Muscle layer of duodenum (tissue), 2 donors: ENCODE measurements around the gene CEP112.

Source experiments
- H3K27ac ChIP-seq: one replicate; pipeline ENCODE4 v1.7.0; 2013; ENCODE audit warnings: mild to moderate bottlenecking, low read length
- H3K27me3 ChIP-seq: one replicate; pipeline ENCODE4 v1.7.0; 2013; ENCODE audit warnings: low read depth, mild to moderate bottlenecking, control low read depth, low read length
- H3K36me3 ChIP-seq, 2 donors: one replicate each; pipeline ENCODE4 v1.7.0; 2013; ENCODE audit warnings: low read length in 2 of 2, control low read depth in 1 of 2, mild to moderate bottlenecking in 1 of 2; ENCODE audit not compliant: insufficient read depth in 2 of 2, control insufficient read depth in 1 of 2
- H3K4me1 ChIP-seq, 2 donors: one replicate each; pipeline ENCODE4 v1.7.0; 2013; ENCODE audit warnings: low read length in 2 of 2, mild to moderate bottlenecking in 2 of 2, control low read depth in 1 of 2, moderate library complexity in 1 of 2; ENCODE audit not compliant: insufficient read depth in 2 of 2, control insufficient read depth in 1 of 2
- H3K4me3 ChIP-seq, 2 donors: one replicate each; pipeline ENCODE4 v1.7.0; 2013; ENCODE audit warnings: low read length in 2 of 2, low read depth in 1 of 2, mild to moderate bottlenecking in 1 of 2
- H3K9me3 ChIP-seq, 2 donors: one replicate each; pipeline ENCODE4 v1.7.0; 2013; ENCODE audit warnings: low read length in 2 of 2, control low read depth in 1 of 2, mild to moderate bottlenecking in 1 of 2; ENCODE audit not compliant: control insufficient read depth in 1 of 2
- donor health status: healthy.

The CEP112 gene

DNA sequence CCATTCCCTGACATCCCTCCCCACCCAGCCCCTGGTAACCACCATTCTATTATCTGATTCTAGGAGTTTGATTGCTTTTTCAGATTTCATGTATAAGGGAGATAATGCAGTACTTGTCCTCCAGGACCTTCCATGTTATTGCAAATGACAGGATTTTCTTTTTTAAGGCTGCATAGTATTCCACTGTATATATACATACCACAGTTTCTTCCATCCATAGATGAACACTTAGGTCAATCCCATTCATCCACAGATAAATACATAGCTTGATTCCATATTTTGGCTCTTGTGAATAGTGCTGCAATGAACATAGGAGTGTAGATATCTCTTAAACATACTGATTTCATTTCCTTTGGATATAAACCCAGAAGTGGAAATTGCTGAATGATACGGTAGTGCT is 183.3 kb downstream of the CEP112 start:
- no peaks in the 10 kb centered on the region for H3K27me3 ChIP-seq
- H3K36me3 ChIP-seq, result no peaks in the 10 kb centered on the region
- no peaks in the 10 kb centered on the region for H3K4me1 ChIP-seq
- H3K27ac ChIP-seq, result no peak overlapping the region
- H3K4me3 ChIP-seq, result no peak overlapping the region
- peaks cover 0 to 3% of the 10 kb centered on the region in 2 donors for H3K9me3 ChIP-seq

DNA sequence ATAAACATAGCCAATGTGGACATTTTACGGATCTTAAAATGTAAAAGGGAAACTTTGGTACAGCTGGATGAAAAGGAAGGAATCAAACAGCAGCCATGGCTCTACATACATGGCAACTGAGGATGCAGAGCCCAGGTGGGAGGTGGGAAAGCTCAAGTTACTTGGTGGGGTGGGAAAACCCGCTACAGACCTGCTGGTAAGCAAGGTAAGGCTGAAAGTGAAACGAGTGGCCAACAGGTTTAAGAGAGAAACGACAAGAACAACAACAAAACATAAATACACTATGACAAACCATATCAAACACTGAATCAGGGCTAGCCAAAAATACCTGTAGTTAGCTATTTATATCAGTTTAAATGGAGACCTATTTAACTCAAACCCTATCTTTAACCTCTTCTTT is 185.3 kb downstream of the CEP112 start:
- H3K27ac ChIP-seq, result no peak overlapping the region
- no peak overlapping the region for H3K4me3 ChIP-seq
- no peaks in the 10 kb centered on the region for H3K36me3 ChIP-seq
- H3K9me3 ChIP-seq, result peaks cover 0 to 3% of the 10 kb centered on the region in 2 donors
- H3K27me3 ChIP-seq, result no peaks in the 10 kb centered on the region
- peaks cover 0 to 4% of the 10 kb centered on the region in 2 donors for H3K4me1 ChIP-seq

DNA sequence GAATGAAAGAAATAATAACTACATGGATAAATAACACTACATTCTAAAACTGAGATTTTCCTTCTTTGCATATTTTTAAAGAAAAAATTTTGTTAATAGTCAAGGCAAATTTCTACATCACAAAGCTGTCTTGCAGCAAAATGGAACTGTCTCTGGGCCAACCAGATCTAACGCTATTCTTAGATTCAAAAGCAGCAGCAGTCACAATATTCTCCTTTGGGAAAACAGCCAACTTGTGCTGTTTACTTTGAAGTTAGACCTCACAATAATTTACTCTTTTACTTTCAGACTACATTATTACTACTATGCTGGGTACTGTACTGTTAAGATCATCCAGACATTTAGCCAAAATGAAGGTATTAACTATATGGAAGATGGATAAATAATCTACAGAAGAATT is 189.1 kb downstream of the CEP112 start:
- no peaks in the 10 kb centered on the region for H3K27me3 ChIP-seq
- H3K9me3 ChIP-seq, result no peaks in the 10 kb centered on the region
- no peak overlapping the region for H3K27ac ChIP-seq
- H3K4me1 ChIP-seq, result peaks cover 0 to 4% of the 10 kb centered on the region in 2 donors
- H3K4me3 ChIP-seq, result no peak overlapping the region
- no peaks in the 10 kb centered on the region for H3K36me3 ChIP-seq

DNA sequence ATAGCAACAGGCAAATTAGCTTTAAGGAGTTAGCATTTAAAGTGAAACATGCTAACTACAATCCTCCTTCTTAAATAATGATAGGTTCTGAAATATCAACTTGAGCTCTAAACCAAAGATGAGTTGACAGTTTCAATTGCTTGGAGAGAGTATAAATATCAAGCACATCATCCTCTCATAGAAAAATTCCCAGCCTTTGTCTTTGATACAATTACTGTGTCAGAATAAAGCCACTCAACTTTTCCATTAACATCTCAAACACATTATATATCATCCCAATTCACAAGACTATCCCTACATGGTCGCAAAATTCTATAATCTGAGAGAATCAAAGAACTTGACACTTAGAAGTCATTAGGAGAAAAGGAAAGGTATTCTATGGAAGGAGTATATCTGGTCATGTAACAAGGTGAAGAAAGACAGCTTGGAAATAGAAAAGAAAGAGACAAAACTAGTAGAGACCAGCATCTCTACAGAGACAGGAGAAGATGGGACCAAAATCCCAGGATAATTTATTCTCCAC is 189.8 kb downstream of the CEP112 start:
- Histone ChIP-seq H3K27ac (no peak overlapping the region), H3K4me3 (no peak overlapping the region), H3K36me3 (no peaks in the 10 kb centered on the region), H3K27me3 (no peaks in the 10 kb centered on the region), H3K9me3 (no peaks in the 10 kb centered on the region), H3K4me1 (peaks cover 0 to 4% of the 10 kb centered on the region in 2 donors)

DNA sequence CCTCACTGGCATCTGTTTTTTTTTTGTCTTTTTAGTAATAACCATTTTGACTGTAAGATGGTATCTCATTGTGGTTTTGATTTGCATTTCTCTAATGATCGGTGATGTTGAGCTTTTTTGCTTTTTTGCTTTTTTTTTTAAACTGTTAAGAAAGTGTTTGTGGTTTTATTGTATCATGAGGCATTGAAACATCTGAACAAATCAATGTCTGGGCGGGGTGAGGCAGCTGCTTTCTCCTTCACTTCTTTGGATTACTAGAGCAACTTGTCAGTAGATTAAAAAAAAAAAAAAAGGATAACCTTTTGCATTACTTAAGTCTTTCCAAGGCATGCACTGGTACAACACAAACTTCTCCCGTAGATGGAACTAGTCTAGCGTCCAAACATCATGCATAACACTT is 191.7 kb downstream of the CEP112 start:
- no peaks in the 10 kb centered on the region for H3K36me3 ChIP-seq
- peaks cover 0 to 4% of the 10 kb centered on the region in 2 donors for H3K4me1 ChIP-seq
- H3K4me3 ChIP-seq, result no peak overlapping the region
- H3K27me3 ChIP-seq, result no peaks in the 10 kb centered on the region
- H3K9me3 ChIP-seq, result no peaks in the 10 kb centered on the region
- no peak overlapping the region for H3K27ac ChIP-seq

DNA sequence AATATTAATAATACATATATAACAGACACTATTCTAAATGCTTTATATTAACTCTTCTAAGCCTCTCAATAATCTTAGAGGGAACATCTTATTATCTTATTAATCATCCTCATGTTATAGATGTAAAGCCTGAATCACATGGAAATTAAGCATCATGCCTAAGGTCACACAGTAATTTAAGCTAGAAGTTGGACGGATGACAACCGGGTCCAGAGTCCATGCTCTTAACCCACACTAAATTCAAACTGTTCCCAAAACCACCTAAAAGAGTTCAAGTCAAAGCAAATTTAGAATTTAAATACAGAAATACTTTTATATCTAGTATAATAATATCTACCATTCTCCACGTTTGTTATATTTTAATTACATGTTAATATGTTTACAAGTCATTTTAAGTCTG is 193.3 kb downstream of the CEP112 start:
- no peak overlapping the region for H3K4me3 ChIP-seq
- no peaks in the 10 kb centered on the region for H3K9me3 ChIP-seq
- no peaks in the 10 kb centered on the region for H3K27me3 ChIP-seq
- H3K4me1 ChIP-seq, result peaks cover 0 to 4% of the 10 kb centered on the region in 2 donors
- H3K36me3 ChIP-seq, result no peaks in the 10 kb centered on the region
- no peak overlapping the region for H3K27ac ChIP-seq

DNA sequence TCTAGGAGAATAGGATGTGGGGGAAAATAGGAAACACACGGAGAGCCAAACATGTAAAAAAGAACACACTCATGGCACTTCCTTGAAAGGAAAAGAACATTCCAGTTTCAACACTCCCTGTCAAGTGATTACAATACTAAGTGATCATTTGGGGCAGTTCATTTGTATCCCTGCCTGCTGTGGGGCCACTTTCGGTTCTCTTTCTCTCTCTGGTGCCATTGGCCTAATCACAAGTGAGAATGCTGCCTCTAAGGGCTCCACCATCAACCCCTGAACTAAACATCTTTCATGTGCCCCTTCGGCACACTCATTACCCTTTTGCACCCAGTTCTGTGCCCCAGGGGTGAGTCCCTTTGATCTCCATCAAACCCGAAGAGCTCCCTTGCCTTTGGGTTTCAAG is 197.3 kb downstream of the CEP112 start:
- Histone ChIP-seq H3K27ac (no peak overlapping the region), H3K9me3 (no peaks in the 10 kb centered on the region), H3K4me3 (no peak overlapping the region)

DNA sequence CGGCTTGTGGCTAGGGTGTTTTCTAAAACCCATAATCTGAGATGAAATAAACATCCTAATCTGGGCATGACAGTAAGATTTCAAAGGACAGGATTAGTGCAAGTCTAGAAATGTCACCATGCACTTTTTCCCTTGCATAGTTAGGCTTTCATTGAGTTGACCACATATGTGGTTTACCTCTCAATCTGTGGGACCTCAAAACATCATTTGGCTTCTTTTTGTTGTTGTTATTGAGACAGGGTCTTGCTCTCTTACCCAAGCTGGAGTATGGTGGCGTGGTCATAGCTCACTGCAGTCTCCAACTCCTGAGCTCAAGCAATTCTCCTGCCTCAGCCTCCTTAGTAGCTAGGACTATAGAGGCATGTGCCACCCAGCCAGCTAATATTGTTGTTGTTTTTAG is 197.8 kb downstream of the CEP112 start:
- H3K4me3 ChIP-seq, result no peak overlapping the region
- no peaks in the 10 kb centered on the region for H3K36me3 ChIP-seq
- H3K9me3 ChIP-seq, result no peaks in the 10 kb centered on the region
- no peak overlapping the region for H3K27ac ChIP-seq
- no peaks in the 10 kb centered on the region for H3K27me3 ChIP-seq
- no peaks in the 10 kb centered on the region for H3K4me1 ChIP-seq

More for the DNA sequence above, 197.3 kb downstream of the CEP112 start:
- Histone ChIP-seq H3K4me1 (no peaks in the 10 kb centered on the region), H3K27me3 (no peaks in the 10 kb centered on the region), H3K36me3 (no peaks in the 10 kb centered on the region)

DNA sequence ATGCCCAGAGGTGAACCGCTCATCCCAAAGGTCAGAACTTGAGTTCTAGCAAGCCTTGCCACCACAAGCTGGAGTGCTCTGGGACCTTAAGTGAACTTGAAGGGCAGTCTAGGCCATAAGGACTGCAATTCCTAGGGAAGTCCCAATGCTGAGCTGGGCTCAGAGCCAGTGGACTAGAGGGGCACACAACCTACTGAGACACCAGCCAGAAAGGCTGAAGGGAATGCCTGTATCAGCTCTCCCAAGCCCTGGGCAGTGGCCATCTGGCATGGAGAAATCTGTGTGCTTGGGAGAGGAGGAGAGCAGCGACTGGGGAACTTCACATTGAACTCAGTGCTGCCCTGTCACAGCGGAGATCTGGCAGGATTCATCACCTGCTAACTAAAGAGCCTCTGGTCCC is 201.3 kb downstream of the CEP112 start:
- Histone ChIP-seq H3K27me3 (no peaks in the 10 kb centered on the region), H3K27ac (no peak overlapping the region)

DNA sequence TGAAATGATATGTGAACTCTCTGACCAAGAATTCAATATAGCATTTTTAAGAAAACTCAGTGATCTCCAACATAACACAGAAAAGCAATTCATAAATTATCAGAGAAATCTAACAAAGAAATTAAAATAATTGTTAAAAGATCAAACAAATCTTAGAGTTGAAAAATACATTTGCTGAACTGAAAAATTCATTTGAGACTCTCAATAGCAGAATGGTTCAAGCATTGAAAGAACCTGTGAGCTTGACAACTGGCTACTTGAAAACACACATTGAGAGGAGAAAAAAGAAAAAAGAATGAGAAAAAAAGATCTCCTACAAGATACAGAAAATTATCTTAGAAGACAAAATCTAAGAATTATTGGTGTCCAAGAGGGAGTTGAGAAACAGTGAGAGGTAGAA is 203.5 kb downstream of the CEP112 start:
- Histone ChIP-seq H3K9me3 (peaks cover 5 to 7% of the 10 kb centered on the region in 2 donors), H3K36me3 (no peaks in the 10 kb centered on the region), H3K4me3 (no peak overlapping the region), H3K4me1 (no peaks in the 10 kb centered on the region), H3K27me3 (no peaks in the 10 kb centered on the region), H3K27ac (no peak overlapping the region)

More for the DNA sequence above, 201.3 kb downstream of the CEP112 start:
- peaks cover 5 to 7% of the 10 kb centered on the region in 2 donors for H3K9me3 ChIP-seq
- no peaks in the 10 kb centered on the region for H3K36me3 ChIP-seq
- H3K4me1 ChIP-seq, result no peaks in the 10 kb centered on the region
- no peak overlapping the region for H3K4me3 ChIP-seq

DNA sequence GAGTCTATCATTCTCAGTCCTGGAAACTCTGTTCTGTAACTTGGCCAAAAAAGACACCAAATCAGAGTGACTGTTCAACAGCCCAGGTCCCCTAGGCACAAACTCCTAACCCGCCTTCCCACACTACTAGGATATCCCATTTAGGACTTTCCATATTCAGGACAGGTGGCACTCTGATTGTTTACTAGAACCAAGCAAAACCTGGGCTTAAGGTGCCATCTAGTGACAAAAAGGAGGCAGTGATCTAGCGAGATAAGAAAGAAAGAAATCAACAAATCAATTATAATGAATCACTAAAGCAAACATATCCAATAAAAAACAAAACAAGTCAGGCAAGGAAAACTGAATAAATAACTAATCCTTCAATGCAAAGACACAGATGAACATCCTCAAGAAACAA is 203.9 kb downstream of the CEP112 start:
- Histone ChIP-seq H3K27me3 (no peaks in the 10 kb centered on the region), H3K36me3 (no peaks in the 10 kb centered on the region), H3K4me1 (no peaks in the 10 kb centered on the region), H3K9me3 (peaks cover 5 to 7% of the 10 kb centered on the region in 2 donors), H3K27ac (no peak overlapping the region), H3K4me3 (no peak overlapping the region)

DNA sequence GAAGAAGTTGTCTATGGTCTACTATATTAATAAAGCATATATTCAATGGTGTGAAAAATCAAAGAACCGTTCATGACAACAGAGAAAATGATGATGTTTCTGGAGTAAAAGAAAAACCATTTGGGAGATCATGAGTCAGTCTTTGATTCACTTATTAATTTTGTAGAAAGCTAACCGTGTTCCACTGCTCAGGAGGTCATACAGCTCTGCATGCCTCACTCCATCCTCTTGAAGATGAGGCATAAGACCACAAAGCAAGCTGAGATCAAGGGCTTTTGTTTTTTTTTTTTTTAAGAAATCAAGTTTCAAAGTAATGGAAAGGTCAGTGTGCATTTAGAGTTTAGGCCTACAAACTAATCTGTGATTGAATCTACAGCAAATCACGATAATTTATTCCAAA is 206.4 kb downstream of the CEP112 start:
- Histone ChIP-seq H3K27me3 (no peaks in the 10 kb centered on the region), H3K4me3 (no peak overlapping the region), H3K4me1 (no peaks in the 10 kb centered on the region), H3K27ac (no peak overlapping the region), H3K9me3 (peaks cover 5 to 7% of the 10 kb centered on the region in 2 donors), H3K36me3 (no peaks in the 10 kb centered on the region)
